Liver (tissue), 3 donors: Measurements from ENCODE around the gene SLC49A3.

Experiments used
- EGR1 ChIP-seq, 2 donors: IDR thresholded peaks; 2 replicates each; pipeline ENCODE4 v1.6.1; 2016 to 2018; ENCODE audit warnings: antibody characterized with exemption in 2 of 2, low read depth in 2 of 2
- FOXA2 ChIP-seq: IDR thresholded peaks from 2 replicates; pipeline ENCODE4 v1.6.1; 2016; ENCODE audit warnings: antibody characterized with exemption
- JUND ChIP-seq, 2 donors: IDR thresholded peaks; 2 replicates each; pipeline ENCODE4 v1.6.1; 2016; ENCODE audit warnings: antibody characterized with exemption in 2 of 2
- RAD21 ChIP-seq, 2 donors: IDR thresholded peaks; 2 replicates each; pipeline ENCODE4 v1.6.1; 2016; ENCODE audit warnings: antibody characterized with exemption in 2 of 2, mild to moderate bottlenecking in 2 of 2
- SP1 ChIP-seq: IDR thresholded peaks from 2 replicates; pipeline ENCODE4 v1.6.1; 2018; ENCODE audit warnings: antibody characterized with exemption, mild to moderate bottlenecking
- TAF1 ChIP-seq: conservative IDR thresholded peaks from 2 replicates; pipeline ENCODE4 v1.6.1; 2016; ENCODE audit warnings: antibody characterized with exemption, mild to moderate bottlenecking
- YY1 ChIP-seq: IDR thresholded peaks from 2 replicates; pipeline ENCODE4 v1.6.1; 2016; ENCODE audit warnings: antibody characterized with exemption, mild to moderate bottlenecking
- TF ChIP-seq, protein P1 (sequence below): fragments of 150-350 bp; IDR thresholded peaks from 2 replicates; pipeline ENCODE4 v1.5.1; 2017; ENCODE audit warnings: improper control_type of control experiment, low read depth, low read length; ENCODE audit not compliant: missing input control
- TF ChIP-seq, protein P2 (sequence below): IDR thresholded peaks from 2 replicates; pipeline ENCODE4 v1.6.1; 2016; ENCODE audit warnings: antibody characterized with exemption
- TF ChIP-seq, protein P3 (sequence below): IDR thresholded peaks from 2 replicates; pipeline ENCODE4 v1.6.1; 2016; ENCODE audit warnings: antibody characterized with exemption
- TF ChIP-seq, protein P4 (sequence below): IDR thresholded peaks from 2 replicates; pipeline ENCODE4 v1.6.1; 2016; ENCODE audit warnings: antibody characterized with exemption
- TF ChIP-seq, protein P5 (sequence below): IDR thresholded peaks from 2 replicates; pipeline ENCODE4 v1.6.1; 2016; ENCODE audit warnings: antibody characterized with exemption, mild to moderate bottlenecking
- donor health status: healthy.
- donor health status: healthy.

DNA sequence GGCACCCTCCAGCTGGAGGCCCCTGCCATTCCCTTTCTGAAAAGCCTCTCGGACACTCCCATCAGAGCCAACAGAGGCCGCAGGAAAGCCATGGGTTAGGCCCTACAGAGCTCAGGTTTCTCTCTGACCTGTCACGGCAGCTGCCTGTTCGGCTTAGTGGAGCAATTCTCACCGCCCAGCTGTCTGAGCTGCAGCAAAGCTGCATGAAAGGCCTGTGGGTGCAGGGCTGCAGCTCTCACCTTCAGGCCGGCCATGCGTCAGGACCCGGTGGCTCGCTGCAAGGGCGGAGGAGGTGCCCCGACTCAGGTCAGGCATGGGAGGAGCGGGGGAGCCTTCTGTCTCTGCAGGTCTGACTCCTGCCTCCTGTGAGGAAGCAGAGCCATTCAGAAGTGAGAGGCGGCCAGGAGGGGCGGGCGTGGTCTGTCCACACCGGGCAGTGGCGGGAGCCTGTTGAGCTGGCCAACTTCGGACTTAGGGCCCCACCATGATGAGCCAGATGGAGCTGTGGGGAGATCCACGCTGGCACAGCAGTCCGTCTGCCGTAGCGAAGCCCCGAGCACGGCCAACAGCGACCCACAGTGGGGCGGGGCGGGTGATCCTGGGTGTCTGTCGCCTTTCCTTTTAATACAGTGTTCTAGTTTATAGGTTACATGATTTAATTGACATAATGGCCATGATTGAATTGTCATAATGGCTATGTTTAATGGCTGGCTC lies 40.2 kb downstream of the SLC49A3 start:
- TF ChIP-seq, protein P1, sequence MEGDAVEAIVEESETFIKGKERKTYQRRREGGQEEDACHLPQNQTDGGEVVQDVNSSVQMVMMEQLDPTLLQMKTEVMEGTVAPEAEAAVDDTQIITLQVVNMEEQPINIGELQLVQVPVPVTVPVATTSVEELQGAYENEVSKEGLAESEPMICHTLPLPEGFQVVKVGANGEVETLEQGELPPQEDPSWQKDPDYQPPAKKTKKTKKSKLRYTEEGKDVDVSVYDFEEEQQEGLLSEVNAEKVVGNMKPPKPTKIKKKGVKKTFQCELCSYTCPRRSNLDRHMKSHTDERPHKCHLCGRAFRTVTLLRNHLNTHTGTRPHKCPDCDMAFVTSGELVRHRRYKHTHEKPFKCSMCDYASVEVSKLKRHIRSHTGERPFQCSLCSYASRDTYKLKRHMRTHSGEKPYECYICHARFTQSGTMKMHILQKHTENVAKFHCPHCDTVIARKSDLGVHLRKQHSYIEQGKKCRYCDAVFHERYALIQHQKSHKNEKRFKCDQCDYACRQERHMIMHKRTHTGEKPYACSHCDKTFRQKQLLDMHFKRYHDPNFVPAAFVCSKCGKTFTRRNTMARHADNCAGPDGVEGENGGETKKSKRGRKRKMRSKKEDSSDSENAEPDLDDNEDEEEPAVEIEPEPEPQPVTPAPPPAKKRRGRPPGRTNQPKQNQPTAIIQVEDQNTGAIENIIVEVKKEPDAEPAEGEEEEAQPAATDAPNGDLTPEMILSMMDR, result no peak
- TF ChIP-seq, protein P2, sequence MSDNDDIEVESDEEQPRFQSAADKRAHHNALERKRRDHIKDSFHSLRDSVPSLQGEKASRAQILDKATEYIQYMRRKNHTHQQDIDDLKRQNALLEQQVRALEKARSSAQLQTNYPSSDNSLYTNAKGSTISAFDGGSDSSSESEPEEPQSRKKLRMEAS, result no peak
- TF ChIP-seq, protein P3, sequence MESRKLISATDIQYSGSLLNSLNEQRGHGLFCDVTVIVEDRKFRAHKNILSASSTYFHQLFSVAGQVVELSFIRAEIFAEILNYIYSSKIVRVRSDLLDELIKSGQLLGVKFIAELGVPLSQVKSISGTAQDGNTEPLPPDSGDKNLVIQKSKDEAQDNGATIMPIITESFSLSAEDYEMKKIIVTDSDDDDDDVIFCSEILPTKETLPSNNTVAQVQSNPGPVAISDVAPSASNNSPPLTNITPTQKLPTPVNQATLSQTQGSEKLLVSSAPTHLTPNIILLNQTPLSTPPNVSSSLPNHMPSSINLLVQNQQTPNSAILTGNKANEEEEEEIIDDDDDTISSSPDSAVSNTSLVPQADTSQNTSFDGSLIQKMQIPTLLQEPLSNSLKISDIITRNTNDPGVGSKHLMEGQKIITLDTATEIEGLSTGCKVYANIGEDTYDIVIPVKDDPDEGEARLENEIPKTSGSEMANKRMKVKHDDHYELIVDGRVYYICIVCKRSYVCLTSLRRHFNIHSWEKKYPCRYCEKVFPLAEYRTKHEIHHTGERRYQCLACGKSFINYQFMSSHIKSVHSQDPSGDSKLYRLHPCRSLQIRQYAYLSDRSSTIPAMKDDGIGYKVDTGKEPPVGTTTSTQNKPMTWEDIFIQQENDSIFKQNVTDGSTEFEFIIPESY, result no peak
- TF ChIP-seq SP1 (no peak), EGR1 (IDR thresholded peaks at IDR 0.05; ENCODE audit: low read depth in 2 of 2) (no peak), RAD21 (IDR thresholded peaks at IDR 0.05) (no peak), YY1 (no peak), TAF1 (no peak), FOXA2 (no peak), JUND (IDR thresholded peaks at IDR 0.05) (no peak)
- TF ChIP-seq, protein P4, sequence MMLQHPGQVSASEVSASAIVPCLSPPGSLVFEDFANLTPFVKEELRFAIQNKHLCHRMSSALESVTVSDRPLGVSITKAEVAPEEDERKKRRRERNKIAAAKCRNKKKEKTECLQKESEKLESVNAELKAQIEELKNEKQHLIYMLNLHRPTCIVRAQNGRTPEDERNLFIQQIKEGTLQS, result no peak
- TF ChIP-seq, protein P5, sequence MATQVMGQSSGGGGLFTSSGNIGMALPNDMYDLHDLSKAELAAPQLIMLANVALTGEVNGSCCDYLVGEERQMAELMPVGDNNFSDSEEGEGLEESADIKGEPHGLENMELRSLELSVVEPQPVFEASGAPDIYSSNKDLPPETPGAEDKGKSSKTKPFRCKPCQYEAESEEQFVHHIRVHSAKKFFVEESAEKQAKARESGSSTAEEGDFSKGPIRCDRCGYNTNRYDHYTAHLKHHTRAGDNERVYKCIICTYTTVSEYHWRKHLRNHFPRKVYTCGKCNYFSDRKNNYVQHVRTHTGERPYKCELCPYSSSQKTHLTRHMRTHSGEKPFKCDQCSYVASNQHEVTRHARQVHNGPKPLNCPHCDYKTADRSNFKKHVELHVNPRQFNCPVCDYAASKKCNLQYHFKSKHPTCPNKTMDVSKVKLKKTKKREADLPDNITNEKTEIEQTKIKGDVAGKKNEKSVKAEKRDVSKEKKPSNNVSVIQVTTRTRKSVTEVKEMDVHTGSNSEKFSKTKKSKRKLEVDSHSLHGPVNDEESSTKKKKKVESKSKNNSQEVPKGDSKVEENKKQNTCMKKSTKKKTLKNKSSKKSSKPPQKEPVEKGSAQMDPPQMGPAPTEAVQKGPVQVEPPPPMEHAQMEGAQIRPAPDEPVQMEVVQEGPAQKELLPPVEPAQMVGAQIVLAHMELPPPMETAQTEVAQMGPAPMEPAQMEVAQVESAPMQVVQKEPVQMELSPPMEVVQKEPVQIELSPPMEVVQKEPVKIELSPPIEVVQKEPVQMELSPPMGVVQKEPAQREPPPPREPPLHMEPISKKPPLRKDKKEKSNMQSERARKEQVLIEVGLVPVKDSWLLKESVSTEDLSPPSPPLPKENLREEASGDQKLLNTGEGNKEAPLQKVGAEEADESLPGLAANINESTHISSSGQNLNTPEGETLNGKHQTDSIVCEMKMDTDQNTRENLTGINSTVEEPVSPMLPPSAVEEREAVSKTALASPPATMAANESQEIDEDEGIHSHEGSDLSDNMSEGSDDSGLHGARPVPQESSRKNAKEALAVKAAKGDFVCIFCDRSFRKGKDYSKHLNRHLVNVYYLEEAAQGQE, result no peak
